GM21423 (cell line): Measurements from ENCODE around the gene SLF2.

ENCODE experiments used
- ATAC-seq: cut with Tn5 transposase; IDR thresholded peaks from one replicate; pipeline ENCODE4 v1.9.1; 2021; ENCODE audit warnings: mild to moderate bottlenecking, moderate library complexity; ENCODE audit not compliant: unreplicated experiment

The SLF2 gene

DNA sequence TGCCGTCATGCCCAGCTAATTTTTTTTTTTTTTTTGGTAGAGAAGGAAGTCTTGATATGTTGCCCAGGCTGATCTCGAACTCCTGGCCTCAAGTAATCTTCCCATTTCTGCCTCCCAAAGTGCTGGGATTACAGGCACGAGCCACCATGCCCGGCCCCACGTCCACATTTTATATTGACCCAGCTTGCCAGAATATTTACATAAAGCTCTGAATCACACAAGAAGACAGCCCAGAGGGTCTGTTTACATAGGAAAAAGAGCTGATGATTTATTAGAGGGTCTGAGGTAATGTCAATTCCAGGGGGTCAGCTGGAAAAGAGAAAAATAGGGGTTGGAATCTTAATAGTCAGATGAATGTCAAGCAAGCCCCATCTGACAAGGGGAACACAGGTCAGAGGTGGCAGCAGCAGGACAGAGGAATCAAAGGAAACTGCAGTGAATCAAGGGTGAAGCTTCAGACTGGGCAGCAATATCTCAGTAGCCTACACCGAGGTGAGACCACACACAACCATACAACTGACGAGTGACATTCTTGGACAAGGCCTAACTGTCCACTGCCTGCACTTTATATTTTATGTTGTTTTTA, 15.8 kb upstream of the SLF2 start:
- no peak for ATAC-seq

GRCh38 chr10:100897976-100898375, 14.8 kb upstream of the SLF2 start:
- ATAC-seq: no peak

GRCh38 chr10:100899171-100899570, 13.6 kb upstream of the SLF2 start:
- ATAC-seq: no peak

GRCh38 chr10:100901051-100901450, 11.7 kb upstream of the SLF2 start:
- no peak for ATAC-seq

DNA sequence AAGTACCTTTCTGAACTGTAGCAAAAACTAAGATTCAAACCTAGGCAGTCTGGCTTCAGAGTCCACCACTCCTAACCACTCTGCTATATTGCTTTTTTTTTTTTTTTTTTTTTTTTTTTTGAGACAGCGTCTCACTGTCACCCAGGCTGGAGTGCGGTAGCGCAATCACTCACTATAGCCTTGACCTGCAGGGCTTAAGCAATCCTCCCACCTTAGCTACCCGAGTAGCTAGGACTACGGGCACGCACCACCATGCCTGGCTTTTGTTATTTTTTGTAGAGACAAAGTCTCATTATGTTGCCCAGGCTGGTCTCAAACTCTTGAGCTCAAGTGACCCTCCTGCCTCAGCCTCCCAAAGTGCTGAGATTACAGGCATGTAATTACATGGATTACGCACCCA, 10.1 kb upstream of the SLF2 start:
- no peak for ATAC-seq

GRCh38 chr10:100904917-100905316, 7.8 kb upstream of the SLF2 start:
- ATAC-seq: no peak

DNA sequence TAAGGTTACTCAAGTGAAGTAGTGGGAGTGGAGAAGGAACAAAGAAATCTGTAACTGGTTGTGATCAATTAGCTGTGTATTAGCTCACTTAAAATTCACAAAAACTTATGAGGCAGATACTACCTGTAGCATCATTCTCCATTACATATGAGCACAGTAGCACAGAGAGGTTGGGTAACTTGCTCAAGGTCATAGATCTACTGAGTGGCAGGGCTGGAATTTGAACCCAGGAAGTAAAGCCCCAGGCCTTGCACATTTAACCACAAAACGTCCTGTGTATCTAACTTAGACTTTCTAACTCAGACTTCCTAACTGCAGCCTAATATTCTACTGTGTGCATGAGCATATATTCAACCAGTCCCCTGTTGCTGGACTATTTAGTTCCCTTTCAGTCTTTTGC, 5.6 kb upstream of the SLF2 start:
- no peak for ATAC-seq

GRCh38 chr10:100907773-100908363, 4.9 kb upstream of the SLF2 start:
- ATAC-seq: no peak

DNA sequence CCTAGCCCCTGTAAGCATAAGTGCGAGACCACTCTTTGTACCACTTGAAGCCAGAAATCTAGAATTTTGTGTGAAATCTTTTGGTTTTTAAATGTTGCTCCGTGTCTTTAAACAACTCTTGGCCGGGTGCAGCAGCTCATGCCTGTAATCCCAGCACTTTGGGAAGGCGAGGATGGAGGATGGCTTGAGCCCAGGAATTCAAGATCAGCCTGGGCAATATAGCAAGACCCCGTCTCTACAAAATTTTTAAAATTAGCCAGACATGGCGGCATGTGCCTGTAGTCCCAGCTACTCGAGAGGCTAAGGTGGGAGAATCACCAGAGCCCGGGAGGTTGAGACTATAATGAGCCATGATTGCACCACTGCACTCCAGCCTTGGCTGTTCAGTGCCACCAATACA, 4.4 kb upstream of the SLF2 start:
- ATAC-seq: no peak

DNA sequence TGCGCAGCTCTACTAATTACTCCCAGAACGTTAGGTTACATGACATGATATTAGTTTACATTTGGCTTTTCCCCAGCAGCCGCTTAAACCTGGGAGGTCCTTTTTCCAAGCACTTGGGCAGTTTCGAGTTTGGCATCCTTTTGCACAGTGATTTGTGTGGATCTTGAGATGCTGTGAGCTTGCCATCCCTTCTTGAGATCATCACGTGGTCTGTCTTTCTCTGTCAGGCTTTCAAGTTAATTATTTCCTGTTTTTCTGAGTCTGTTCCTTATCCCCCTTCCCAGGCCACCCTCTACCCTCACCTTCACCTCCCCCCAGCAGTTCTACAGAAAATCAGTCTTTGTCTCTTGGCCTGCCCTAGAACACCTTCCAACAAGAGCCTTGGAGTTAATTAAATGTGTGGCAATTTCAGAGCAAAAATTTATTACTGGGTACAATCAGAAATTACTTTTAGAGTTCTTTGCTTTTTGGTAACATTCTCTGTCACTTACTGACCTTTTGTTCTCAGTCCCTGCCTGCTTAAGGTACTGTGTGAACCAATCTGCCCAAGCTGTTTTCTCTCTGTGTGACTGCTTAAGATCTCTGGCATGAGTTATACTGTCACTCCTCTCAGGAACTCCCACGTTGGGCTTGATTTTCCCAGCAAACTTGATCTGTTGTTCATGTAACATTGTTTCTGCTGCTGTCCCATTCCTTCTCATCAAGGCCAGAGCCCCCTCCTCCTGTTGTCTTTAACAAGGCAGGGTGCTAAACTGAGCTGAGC, 3.1 kb upstream of the SLF2 start:
- ATAC-seq: no peak

DNA sequence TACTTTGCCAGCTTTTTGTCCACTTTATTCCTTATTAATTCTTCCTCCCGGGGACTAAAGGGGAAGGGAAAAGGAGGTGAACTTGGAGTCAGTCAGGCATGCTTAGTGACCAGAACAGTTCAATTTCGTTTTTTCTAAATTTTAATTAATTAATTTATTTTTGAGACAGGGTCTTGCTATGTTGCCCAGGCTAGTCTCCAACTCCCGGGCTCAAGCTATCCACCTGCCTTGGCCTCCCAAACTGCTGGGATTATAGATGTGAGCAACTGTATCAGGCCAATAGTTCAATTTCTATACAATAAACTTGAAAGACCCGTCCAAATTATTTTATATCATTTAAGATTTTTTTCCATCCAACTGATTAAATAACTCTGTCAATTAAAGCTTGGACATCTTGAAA, 1.3 kb upstream of the SLF2 start:
- no peak for ATAC-seq

DNA sequence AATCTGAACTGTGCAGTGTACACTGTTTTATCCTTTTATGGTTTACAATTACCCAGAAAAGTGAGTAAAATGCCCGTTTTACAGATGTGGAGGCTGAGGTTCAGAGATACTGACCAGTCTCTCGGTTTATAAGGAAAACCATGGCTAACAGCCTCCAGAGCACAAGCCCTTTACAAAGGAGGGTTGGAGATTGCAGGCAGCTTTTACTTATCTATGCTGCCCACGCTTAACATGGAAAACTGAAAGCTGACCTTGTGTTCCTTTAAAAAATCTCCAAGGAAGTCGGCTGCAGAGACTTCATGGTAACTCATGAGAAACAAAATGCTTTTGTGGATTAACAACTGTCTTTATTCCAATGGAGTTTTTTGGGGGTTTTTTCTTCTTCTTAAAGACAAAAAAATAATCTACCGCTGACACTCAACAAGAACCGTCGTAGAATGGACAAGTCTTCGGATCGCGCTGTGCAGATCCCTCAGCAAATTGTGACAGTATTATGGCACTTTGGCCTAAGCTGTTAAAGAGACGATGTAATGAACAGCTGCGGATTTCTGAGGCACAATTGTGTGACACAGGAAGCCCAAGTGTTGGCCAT, 654 bp upstream of the SLF2 start:
- ATAC-seq: no peak

- no peak for ATAC-seq
Observed at GRCh38 chr10:100913470-100913865, 705 bp downstream of the SLF2 start.

DNA sequence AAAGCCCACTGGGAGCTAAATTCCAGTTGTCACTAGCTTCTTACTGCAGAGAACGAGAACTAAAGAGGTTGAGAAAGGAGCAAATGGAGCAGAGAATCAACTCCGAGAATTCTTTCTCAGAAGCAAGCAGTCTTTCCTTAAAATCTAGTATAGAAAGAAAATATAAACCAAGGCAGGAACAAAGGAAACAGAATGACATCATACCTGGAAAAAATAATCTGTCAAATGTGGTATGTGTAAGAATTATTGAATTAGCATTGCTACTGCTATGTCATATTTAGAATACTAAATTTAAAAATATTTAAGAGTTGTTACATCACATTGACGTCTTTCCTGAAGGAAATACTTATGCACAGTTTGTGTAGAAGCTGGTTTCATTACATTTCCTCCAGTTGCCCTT, 4.3 kb downstream of the SLF2 start:
- ATAC-seq: no peak

DNA sequence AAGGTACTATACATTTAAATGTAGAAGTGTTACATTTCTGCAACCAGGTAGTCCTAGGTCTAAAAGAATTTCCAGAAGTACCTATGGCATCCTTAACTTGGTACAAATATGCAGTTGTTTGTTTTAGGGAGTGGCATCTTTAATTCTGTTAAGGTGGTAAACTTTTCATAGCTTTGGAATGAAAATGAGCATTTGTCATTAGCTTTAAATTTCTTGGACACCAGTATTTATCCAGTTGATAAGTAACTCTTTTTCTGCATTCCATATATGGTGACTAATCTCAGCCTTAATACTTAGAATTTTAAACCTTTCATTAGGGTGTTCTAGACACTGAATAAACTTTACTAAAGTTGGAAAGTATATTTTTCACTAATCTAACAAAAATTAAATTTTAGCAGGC, 10.8 kb downstream of the SLF2 start:
- ATAC-seq: no peak

DNA sequence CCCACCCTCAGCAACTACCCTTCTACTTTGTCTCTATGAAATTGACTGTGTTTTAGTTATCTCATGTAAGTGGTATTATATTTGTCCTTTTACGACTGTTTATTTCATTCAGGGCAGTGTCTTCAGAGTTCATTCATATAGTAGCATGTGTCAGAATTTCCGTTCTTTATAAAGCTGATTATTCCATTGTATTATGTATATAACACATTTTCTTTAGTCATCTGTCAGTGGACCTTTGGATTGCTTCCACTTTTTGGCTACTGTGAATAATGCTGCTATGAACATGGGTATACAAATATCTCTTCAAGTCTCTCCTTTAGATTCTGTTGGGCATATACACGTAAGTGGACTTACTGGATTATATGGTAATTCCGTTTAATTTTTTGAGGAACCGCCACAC, 14.5 kb downstream of the SLF2 start:
- no peak for ATAC-seq

DNA sequence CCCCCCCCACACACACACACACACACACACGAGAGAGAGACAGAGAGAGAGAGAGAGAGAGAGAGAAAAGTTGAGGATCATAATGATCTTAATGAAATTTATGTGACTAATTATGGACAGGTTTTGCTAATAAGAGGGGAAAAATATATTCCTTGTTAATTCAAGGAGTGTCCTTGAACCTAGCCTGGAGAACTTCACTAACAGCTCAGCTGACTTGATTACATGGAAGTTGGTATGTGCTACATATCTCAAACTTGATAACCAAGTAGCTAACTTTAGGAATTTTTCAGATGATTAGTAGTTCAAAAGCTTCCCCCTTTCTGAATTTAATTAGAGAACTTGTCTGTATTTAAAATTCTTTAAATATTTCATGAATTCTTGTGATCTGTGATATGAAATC, 15.3 kb downstream of the SLF2 start:
- no peak for ATAC-seq

DNA sequence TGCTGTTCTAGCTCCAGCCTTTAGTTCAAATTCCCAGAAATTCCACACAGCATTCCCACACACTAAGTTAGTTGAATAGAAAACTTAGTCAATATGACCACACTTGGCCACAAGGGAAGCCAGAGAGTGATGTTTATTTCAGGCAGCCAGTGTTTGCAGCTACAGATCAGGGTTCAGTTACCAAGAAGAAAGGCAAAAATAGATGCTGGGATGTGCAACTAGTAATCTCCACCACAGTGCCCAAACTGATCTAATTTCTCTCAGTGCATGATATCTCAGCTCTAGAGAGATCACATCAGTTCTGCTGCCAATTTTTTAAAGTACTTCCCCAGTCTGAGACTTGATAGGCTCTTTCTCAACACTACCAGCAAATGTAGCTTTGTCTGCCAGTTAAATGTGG, 17.6 kb downstream of the SLF2 start:
- ATAC-seq: no peak

GRCh38 chr10:100934084-100934659, 21.4 kb downstream of the SLF2 start:
- no peak for ATAC-seq

GRCh38 chr10:100939763-100940344, 27.1 kb downstream of the SLF2 start:
- ATAC-seq: no peak

GRCh38 chr10:100942229-100942628, 29.5 kb downstream of the SLF2 start:
- ATAC-seq: no peak
